ENCODE data around the gene EIF3A. TPM values are rescaled to one million over a fixed set of nuclear protein-coding genes. Genes with fewer than 3 reads are reported as not detected.

Gene EIF3A
- total and polyA plus RNA-seq, 9 of the 15 experiments (the other 6 are each of a cell fraction or from before 2014, with no cell fraction given), result 19.6 to 163 (median 102) TPM

GRCh38 chr10:119112056-119112455 is 31.4 kb upstream of the EIF3A start:
- in situ Hi-C loops (cut with MboI), result no loop called here
- no TSS peak for BruUV-seq (replicated peaks)
- H3K4me2 ChIP-seq (ENCODE audit: insufficient read depth, low read length), result no peak overlapping the region
- H3K27ac ChIP-seq (ENCODE audit: extremely low read depth, low read depth, low read length), result no peak overlapping the region
- no peaks in the 10 kb centered on the region; a peak in 1 of 5 replicates for H3K4me1 ChIP-seq (replicated peaks in 1 of 2; ENCODE audit: control insufficient read depth in 2 of 2, insufficient read depth in 2 of 2, low read length in 2 of 2)
- 74% methylated on average over 4 of the region's 4 CpGs for WGBS (ENCODE audit: insufficient coverage, low coverage, missing lambda C conversion rate)
- H3K9me3 ChIP-seq (replicated peaks; ENCODE audit: control insufficient read depth, insufficient read depth, low read depth, low read length), result no peaks in the 10 kb centered on the region
- no peaks in the 10 kb centered on the region for H3K9me1 ChIP-seq (ENCODE audit: control insufficient read depth, insufficient read depth, low read length)
- ATAC-seq, result no peak
- no peak overlapping the region for H2AFZ ChIP-seq (ENCODE audit: low read depth, low read length)
- no peaks in the 10 kb centered on the region for H4K20me1 ChIP-seq (replicated peaks; ENCODE audit: control insufficient read depth, insufficient read depth, low read length)
- intact Hi-C loops (cut with micrococcal nuclease), result no loop called here
- no peaks in the 10 kb centered on the region for H3K27me3 ChIP-seq (ENCODE audit: control insufficient read depth in 2 of 2, insufficient read depth in 2 of 2, low read length in 2 of 2)
- no peak overlapping the region for H3K4me3 ChIP-seq
- no peak overlapping the region for H3K9ac ChIP-seq (ENCODE audit: insufficient read depth in 1 of 2, low read depth in 2 of 2, low read length in 2 of 2)
- ChIA-PET CTCF (ENCODE audit: low intra/inter-chr PET ratio) (no interaction called here), POLR2A (interaction anchor here (0.7 to 1.0 kb wide), 2 partner anchors 50 to 196 kb away, joined by 3 read pairs; no protein-coding TSS in a partner anchor)
- H3K36me3 ChIP-seq (ENCODE audit: control insufficient read depth, insufficient read depth, low read length), result peaks cover 19% of the 10 kb centered on the region; the same call in 2 of the 3 replicates
- DNase-seq (ENCODE audit: extremely low read depth in 1 of 4, low spot score in 3 of 4), result no peak
- no peak for FAIRE-seq
- TF ChIP-seq ZNF780A (CRISPR knock-in tag; IDR thresholded peaks at IDR 0.05) (no peak), ZNF445 (CRISPR knock-in tag; IDR thresholded peaks at IDR 0.05; ENCODE audit: low read depth) (no peak), MLX (CRISPR knock-in tag; conservative IDR thresholded peaks at IDR 0.05) (no peak), ZBTB43 (CRISPR knock-in tag; IDR thresholded peaks at IDR 0.05) (no peak), NKRF (IDR thresholded peaks at IDR 0.05; ENCODE audit: borderline replicate concordance) (no peak), RFX7 (CRISPR knock-in tag; IDR thresholded peaks at IDR 0.05) (no peak), PYGO2 (tag; IDR thresholded peaks at IDR 0.05) (no peak), ZC3H4 (CRISPR knock-in tag; IDR thresholded peaks at IDR 0.05; ENCODE audit: borderline replicate concordance) (no peak), ATF3 (IDR thresholded peaks at IDR 0.05) (no peak), ATF3 (CRISPR knock-in tag; conservative IDR thresholded peaks at IDR 0.05) (no peak), SREBF2 (CRISPR knock-in tag; IDR thresholded peaks at IDR 0.05) (no peak), GTF2E2 (tag; IDR thresholded peaks at IDR 0.05) (no peak), RBM15 (IDR thresholded peaks at IDR 0.05; ENCODE audit: insufficient read depth, low read length) (no peak), THAP7 (CRISPR knock-in tag; IDR thresholded peaks at IDR 0.05) (no peak), ZEB2 (IDR thresholded peaks at IDR 0.05) (no peak), HINFP (tag; conservative IDR thresholded peaks at IDR 0.05; ENCODE audit: low read depth) (no peak)
- no peaks in the 10 kb centered on the region for H3K79me2 ChIP-seq (ENCODE audit: control insufficient read depth, insufficient read depth, low read length)

All from K562 (cell line).